ENCODE data around the gene EPS8.

The EPS8 gene

GRCh38 chr12:15599266-15600037, 189.7 kb downstream of the EPS8 start:
- Histone ChIP-seq H3K4me1 (ENCODE audit: control insufficient read depth, insufficient read depth, low read length) (no peaks in the 10 kb centered on the region), H3K27ac (ENCODE audit: low read depth, low read length) (no peak overlapping the region), H3K9ac (ENCODE audit: low read depth, low read length) (no peak overlapping the region), H3K9me3 (ENCODE audit: control insufficient read depth, insufficient read depth, low read length) (no peaks in the 10 kb centered on the region), H3K4me3 (ENCODE audit: low read depth, low read length) (no peak overlapping the region), H3K27me3 (ENCODE audit: control insufficient read depth, insufficient read depth, low read length) (no peaks in the 10 kb centered on the region), H3K36me3 (ENCODE audit: control insufficient read depth, insufficient read depth, low read length) (no peaks in the 10 kb centered on the region)

- H3K9me3 ChIP-seq (ENCODE audit: control insufficient read depth, insufficient read depth, low read length): no peaks in the 10 kb centered on the region
- H3K9ac ChIP-seq (ENCODE audit: low read depth, low read length): no peak overlapping the region
- H3K36me3 ChIP-seq (ENCODE audit: control insufficient read depth, insufficient read depth, low read length): no peaks in the 10 kb centered on the region
- H3K27me3 ChIP-seq (ENCODE audit: control insufficient read depth, insufficient read depth, low read length): no peaks in the 10 kb centered on the region
- H3K27ac ChIP-seq (ENCODE audit: low read depth, low read length): no peak overlapping the region
- H3K4me3 ChIP-seq (ENCODE audit: low read depth, low read length): no peak overlapping the region
- no peaks in the 10 kb centered on the region for H3K4me1 ChIP-seq (ENCODE audit: control insufficient read depth, insufficient read depth, low read length)
These were observed 191.9 kb downstream of the EPS8 start for GRCh38 chr12:15597125-15597830.

GRCh38 chr12:15596174-15596573, 193.0 kb downstream of the EPS8 start:
- H3K4me3 ChIP-seq (ENCODE audit: low read depth, low read length): no peak overlapping the region
- H3K27me3 ChIP-seq (ENCODE audit: control insufficient read depth, insufficient read depth, low read length): no peaks in the 10 kb centered on the region
- H3K9ac ChIP-seq (ENCODE audit: low read depth, low read length): no peak overlapping the region
- no peaks in the 10 kb centered on the region for H3K36me3 ChIP-seq (ENCODE audit: control insufficient read depth, insufficient read depth, low read length)
- no peaks in the 10 kb centered on the region for H3K9me3 ChIP-seq (ENCODE audit: control insufficient read depth, insufficient read depth, low read length)
- no peak overlapping the region for H3K27ac ChIP-seq (ENCODE audit: low read depth, low read length)
- H3K4me1 ChIP-seq (ENCODE audit: control insufficient read depth, insufficient read depth, low read length): no peaks in the 10 kb centered on the region

GRCh38 chr12:15592934-15593333, 196.3 kb downstream of the EPS8 start:
- Histone ChIP-seq H3K27ac (ENCODE audit: low read depth, low read length) (no peak overlapping the region), H3K9ac (ENCODE audit: low read depth, low read length) (no peak overlapping the region), H3K4me1 (ENCODE audit: control insufficient read depth, insufficient read depth, low read length) (0 out of 2 replicates have a peak, but pooled peaks cover 3% of the 10 kb centered on the region), H3K36me3 (ENCODE audit: control insufficient read depth, insufficient read depth, low read length) (no peaks in the 10 kb centered on the region), H3K9me3 (ENCODE audit: control insufficient read depth, insufficient read depth, low read length) (no peaks in the 10 kb centered on the region), H3K27me3 (ENCODE audit: control insufficient read depth, insufficient read depth, low read length) (peaks cover 4% of the 10 kb centered on the region; the same call in 1 of the 2 replicates), H3K4me3 (ENCODE audit: low read depth, low read length) (no peak overlapping the region)

GRCh38 chr12:15591811-15592210, 197.4 kb downstream of the EPS8 start:
- H3K4me3 ChIP-seq (ENCODE audit: low read depth, low read length): no peak overlapping the region
- 0 out of 2 replicates have a peak, but pooled peaks cover 3% of the 10 kb centered on the region for H3K4me1 ChIP-seq (ENCODE audit: control insufficient read depth, insufficient read depth, low read length)
- H3K9ac ChIP-seq (ENCODE audit: low read depth, low read length): no peak overlapping the region
- H3K27ac ChIP-seq (ENCODE audit: low read depth, low read length): no peak overlapping the region
- no peaks in the 10 kb centered on the region for H3K36me3 ChIP-seq (ENCODE audit: control insufficient read depth, insufficient read depth, low read length)
- H3K27me3 ChIP-seq (ENCODE audit: control insufficient read depth, insufficient read depth, low read length): peaks cover 4% of the 10 kb centered on the region; the same call in 1 of the 2 replicates
- no peaks in the 10 kb centered on the region for H3K9me3 ChIP-seq (ENCODE audit: control insufficient read depth, insufficient read depth, low read length)

- Histone ChIP-seq H3K36me3 (ENCODE audit: control insufficient read depth, insufficient read depth, low read length) (no peaks in the 10 kb centered on the region), H3K27ac (ENCODE audit: low read depth, low read length) (no peak overlapping the region), H3K27me3 (ENCODE audit: control insufficient read depth, insufficient read depth, low read length) (peaks cover 4% of the 10 kb centered on the region; the same call in 1 of the 2 replicates), H3K4me1 (ENCODE audit: control insufficient read depth, insufficient read depth, low read length) (0 out of 2 replicates have a peak, but pooled peaks cover 3% of the 10 kb centered on the region), H3K4me3 (ENCODE audit: low read depth, low read length) (peak overlapping the region; percentile 62), H3K9ac (ENCODE audit: low read depth, low read length) (no peak overlapping the region; the same call in 1 of the 2 replicates), H3K9me3 (ENCODE audit: control insufficient read depth, insufficient read depth, low read length) (no peaks in the 10 kb centered on the region)
These were observed 198.9 kb downstream of the EPS8 start for GRCh38 chr12:15590180-15590826.

- H3K4me1 ChIP-seq (ENCODE audit: control insufficient read depth, insufficient read depth, low read length): 0 out of 2 replicates have a peak, but pooled peaks cover 3% of the 10 kb centered on the region
- no peak overlapping the region for H3K27ac ChIP-seq (ENCODE audit: low read depth, low read length)
- no peaks in the 10 kb centered on the region for H3K36me3 ChIP-seq (ENCODE audit: control insufficient read depth, insufficient read depth, low read length)
- H3K4me3 ChIP-seq (ENCODE audit: low read depth, low read length): no peak overlapping the region
- no peak overlapping the region for H3K9ac ChIP-seq (ENCODE audit: low read depth, low read length)
- peaks cover 4% of the 10 kb centered on the region; the same call in 1 of the 2 replicates for H3K27me3 ChIP-seq (ENCODE audit: control insufficient read depth, insufficient read depth, low read length)
- H3K9me3 ChIP-seq (ENCODE audit: control insufficient read depth, insufficient read depth, low read length): no peaks in the 10 kb centered on the region
These were observed 199.7 kb downstream of the EPS8 start for GRCh38 chr12:15589328-15590032.

GRCh38 chr12:15584366-15585041, 204.7 kb downstream of the EPS8 start:
- Histone ChIP-seq H3K9me3 (ENCODE audit: control insufficient read depth, insufficient read depth, low read length) (0 out of 2 replicates have a peak, but pooled peaks cover 4% of the 10 kb centered on the region), H3K27ac (ENCODE audit: low read depth, low read length) (no peak overlapping the region), H3K4me3 (ENCODE audit: low read depth, low read length) (no peak overlapping the region), H3K36me3 (ENCODE audit: control insufficient read depth, insufficient read depth, low read length) (no peaks in the 10 kb centered on the region), H3K4me1 (ENCODE audit: control insufficient read depth, insufficient read depth, low read length) (0 out of 2 replicates have a peak, but pooled peaks cover 3% of the 10 kb centered on the region), H3K27me3 (ENCODE audit: control insufficient read depth, insufficient read depth, low read length) (no peaks in the 10 kb centered on the region), H3K9ac (ENCODE audit: low read depth, low read length) (no peak overlapping the region)

GRCh38 chr12:15583804-15584203, 205.4 kb downstream of the EPS8 start:
- Histone ChIP-seq H3K9me3 (ENCODE audit: control insufficient read depth, insufficient read depth, low read length) (0 out of 2 replicates have a peak, but pooled peaks cover 4% of the 10 kb centered on the region), H3K4me3 (ENCODE audit: low read depth, low read length) (no peak overlapping the region), H3K4me1 (ENCODE audit: control insufficient read depth, insufficient read depth, low read length) (0 out of 2 replicates have a peak, but pooled peaks cover 3% of the 10 kb centered on the region)

GRCh38 chr12:15581006-15581405, 208.2 kb downstream of the EPS8 start:
- H3K4me3 ChIP-seq (ENCODE audit: low read depth, low read length): no peak overlapping the region
- H3K9me3 ChIP-seq (ENCODE audit: control insufficient read depth, insufficient read depth, low read length): 0 out of 2 replicates have a peak, but pooled peaks cover 4% of the 10 kb centered on the region
- H3K27ac ChIP-seq (ENCODE audit: low read depth, low read length): no peak overlapping the region
- 0 out of 2 replicates have a peak, but pooled peaks cover 3% of the 10 kb centered on the region for H3K4me1 ChIP-seq (ENCODE audit: control insufficient read depth, insufficient read depth, low read length)
- no peaks in the 10 kb centered on the region for H3K27me3 ChIP-seq (ENCODE audit: control insufficient read depth, insufficient read depth, low read length)
- no peaks in the 10 kb centered on the region for H3K36me3 ChIP-seq (ENCODE audit: control insufficient read depth, insufficient read depth, low read length)
- no peak overlapping the region for H3K9ac ChIP-seq (ENCODE audit: low read depth, low read length)

More at GRCh38 chr12:15583804-15584203, 205.4 kb downstream of the EPS8 start:
- H3K9ac ChIP-seq (ENCODE audit: low read depth, low read length): no peak overlapping the region
- no peaks in the 10 kb centered on the region for H3K27me3 ChIP-seq (ENCODE audit: control insufficient read depth, insufficient read depth, low read length)
- no peak overlapping the region for H3K27ac ChIP-seq (ENCODE audit: low read depth, low read length)
- no peaks in the 10 kb centered on the region for H3K36me3 ChIP-seq (ENCODE audit: control insufficient read depth, insufficient read depth, low read length)
